ENCODE measurements around the gene KCNE1. TPM values are rescaled to one million over a fixed set of nuclear protein-coding genes. Genes with fewer than 3 reads are reported as not detected.
"Not testable (repeated sequence)": the region's sequence is repeated elsewhere in the genome, so short reads cannot be mapped to it uniquely, and the experiment has no call there.

The KCNE1 gene
- total RNA-seq: 0.69 TPM

DNA sequence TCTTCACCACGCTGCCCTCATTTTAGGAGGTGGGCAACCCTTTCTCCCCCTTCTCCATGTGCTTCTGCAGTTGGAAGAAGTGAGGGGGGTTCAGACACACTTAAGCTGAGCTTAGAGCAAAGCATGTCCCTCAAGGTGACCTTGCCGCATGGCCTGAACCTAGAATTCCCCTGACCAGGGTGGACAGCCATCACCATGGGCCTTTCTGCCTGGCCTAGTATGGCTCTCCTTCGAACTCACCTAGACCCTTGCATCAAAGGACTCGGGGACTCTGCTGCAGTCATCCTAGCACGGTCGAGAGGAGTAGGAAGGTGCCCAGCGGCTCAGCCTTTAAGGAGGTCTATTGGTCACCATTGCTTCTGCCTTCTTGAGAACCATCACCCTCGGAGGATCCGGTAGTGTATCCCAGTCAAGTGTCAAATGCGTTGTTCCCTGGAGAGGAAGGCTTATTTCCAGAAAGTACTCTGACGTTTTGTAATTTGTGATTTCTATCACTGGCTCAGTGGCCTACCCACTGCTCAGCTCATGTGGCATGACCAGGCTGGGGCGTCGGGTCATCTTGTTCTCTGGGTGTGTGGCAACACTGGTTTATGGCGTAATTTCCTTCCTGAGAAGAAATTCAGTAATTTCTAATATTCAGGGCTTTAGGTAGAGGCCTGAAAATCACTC lies at the start of gene KCNE1:
Gene KCNE1 (minus strand): TSS at position 424 of the 669 bp plus-strand sequence. CDS start 62,576 bp downstream, outside the sequence.
- no peak for DNase-seq (ENCODE audit: low spot score)

GRCh38 chr21:34561806-34562205 lies 49.8 kb upstream of the KCNE1 start:
- DNase-seq (ENCODE audit: low spot score): no peak

GRCh38 chr21:34560609-34561008 lies 48.6 kb upstream of the KCNE1 start:
- no peak for DNase-seq (ENCODE audit: low spot score)

- DNase-seq (ENCODE audit: low spot score): no peak
These were observed 48.0 kb upstream of the KCNE1 start for GRCh38 chr21:34560021-34560420.

DNA sequence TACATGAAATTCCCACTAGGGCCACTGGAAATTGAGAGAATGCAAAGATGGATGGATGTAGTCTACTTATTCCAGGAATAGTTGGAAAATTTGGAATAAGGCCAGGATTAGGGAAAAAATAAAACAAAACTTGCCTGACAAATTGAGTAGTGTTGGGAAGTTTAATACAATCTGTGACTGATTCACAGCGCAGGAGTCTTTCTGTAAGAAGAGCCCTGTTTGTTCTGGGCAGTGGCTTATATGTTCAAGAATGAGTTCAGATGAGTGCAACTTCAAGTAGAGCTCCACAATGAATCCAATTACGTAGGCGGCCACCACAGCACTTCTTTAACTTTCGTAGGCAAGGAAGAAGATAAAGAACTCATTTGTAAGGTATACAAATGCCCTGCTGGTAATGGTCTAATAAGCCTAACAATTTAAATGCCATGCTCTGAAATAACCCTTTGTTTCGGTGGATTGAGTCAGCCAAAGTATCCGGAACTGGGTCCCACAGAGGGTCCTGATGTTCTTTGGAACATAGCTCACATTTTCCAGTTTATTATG lies 47.1 kb upstream of the KCNE1 start:
- DNase-seq (ENCODE audit: low spot score): no peak

DNA sequence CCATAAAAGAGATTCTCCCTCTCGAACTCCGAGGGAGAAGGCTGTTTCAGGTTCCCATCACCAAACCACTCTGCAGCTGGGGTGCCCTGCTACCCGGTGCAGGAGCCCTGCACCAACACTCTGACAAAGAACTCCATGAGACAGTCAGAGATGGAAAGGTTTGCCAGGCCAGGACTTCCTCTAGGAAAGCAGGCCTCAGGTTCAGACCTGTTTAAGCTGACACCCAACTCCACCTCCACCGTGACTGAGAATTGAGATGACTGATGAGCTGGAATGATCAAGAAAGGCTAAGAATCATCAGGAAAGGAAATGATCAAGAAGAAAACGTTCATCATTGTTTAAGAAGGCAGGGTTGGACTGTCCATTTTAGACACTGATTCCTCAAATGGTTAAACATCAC lies 46.2 kb upstream of the KCNE1 start:
- no peak for DNase-seq (ENCODE audit: low spot score)

DNA sequence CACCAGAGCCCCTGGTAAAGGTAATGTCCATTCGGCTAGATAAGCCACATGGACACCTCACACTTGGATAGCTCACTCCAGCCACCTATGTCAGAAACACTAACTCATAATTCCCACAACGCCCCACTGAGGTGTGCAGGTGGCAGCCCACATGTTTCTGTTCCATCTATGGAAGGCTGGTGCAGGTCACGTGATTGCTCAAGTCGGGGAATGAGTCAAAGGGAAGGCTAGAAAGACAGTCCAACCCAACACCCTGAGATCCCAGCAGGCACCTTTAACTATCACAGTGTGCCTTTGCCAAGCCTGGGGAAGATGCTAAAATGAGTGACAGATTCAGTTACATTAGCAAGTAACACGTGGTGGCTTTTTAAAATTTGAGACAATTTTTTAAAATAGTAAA lies 45.3 kb upstream of the KCNE1 start:
- no peak for DNase-seq (ENCODE audit: low spot score)

- not testable (repeated sequence) for DNase-seq (ENCODE audit: low spot score)
These were observed 42.7 kb upstream of the KCNE1 start for GRCh38 chr21:34554670-34555069.

- DNase-seq (ENCODE audit: low spot score): no peak
These were observed 42.2 kb upstream of the KCNE1 start for GRCh38 chr21:34554227-34554626.

DNA sequence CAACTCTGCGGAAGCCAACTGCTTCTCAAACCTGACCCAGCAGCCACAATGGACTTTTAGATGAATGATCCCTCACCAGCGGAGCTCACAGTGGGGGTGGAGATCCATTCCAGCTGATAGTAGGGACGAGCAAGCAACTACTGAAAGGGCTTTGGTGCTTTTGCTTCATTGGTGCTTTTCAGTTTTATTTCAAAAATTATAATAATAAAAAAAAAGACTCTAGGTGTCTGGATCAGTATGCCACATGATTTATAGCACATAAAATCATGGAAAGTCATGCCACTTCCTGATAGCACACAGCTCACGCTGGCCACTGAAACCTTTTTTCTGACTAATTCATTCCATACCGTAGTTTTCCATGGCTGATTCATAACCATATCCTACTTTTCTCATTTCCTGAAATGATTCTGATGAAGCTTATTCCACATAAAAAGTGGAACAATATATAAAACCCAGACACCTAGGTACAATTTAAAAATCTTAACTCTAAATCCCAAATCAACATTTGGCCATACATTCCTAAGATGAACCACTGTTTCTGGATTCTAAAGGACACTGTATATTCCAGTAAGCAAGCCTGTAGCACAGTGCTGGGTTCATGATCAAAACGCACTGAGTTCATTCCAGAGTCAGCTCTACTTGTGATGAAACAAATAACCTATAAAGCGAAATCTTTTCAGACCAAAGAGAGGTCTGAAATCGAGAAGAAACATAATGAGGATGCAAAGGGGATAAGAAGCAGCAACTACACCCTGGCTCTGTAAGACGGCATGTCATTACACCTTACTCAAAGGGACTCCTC lies 41.3 kb upstream of the KCNE1 start:
- DNase-seq (ENCODE audit: low spot score): no peak

DNA sequence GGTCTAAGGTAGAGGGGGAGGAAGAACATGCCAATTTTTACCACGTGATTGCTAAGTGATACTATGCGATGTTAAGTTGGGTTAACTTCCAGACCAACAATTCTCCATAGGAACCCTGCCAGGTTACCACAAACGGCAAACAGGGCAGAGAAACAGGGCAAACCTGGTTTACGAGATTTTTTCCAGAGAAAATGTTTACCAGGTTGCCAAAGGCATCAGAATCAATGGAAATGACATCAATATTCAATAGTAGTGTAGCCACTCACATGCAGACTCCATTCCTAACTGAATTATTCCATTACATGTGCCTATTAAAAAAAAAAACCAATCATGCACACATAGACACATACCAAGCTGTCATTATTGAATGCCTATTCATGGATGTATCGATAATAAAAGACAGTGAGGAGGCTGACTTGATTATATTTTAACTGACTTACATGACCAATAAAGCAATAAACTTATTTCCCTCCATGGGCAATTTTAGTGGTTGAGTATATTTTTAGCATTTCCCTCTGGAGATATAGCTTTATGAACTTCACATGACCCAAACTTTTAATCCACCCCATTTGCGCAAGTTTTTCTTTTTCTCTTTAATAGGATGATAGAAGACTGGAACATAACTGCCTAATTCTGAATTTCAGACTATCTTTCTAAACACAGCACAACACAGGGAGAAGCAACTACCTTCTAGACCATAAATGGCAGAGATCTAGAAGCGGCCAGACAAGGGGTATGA lies 40.5 kb upstream of the KCNE1 start:
- no peak for DNase-seq (ENCODE audit: low spot score)

- DNase-seq (ENCODE audit: low spot score): no peak
These were observed 38.3 kb upstream of the KCNE1 start for GRCh38 chr21:34550182-34550799.

- DNase-seq (ENCODE audit: low spot score): no peak
These were observed 36.9 kb upstream of the KCNE1 start for GRCh38 chr21:34548781-34549376.

DNA sequence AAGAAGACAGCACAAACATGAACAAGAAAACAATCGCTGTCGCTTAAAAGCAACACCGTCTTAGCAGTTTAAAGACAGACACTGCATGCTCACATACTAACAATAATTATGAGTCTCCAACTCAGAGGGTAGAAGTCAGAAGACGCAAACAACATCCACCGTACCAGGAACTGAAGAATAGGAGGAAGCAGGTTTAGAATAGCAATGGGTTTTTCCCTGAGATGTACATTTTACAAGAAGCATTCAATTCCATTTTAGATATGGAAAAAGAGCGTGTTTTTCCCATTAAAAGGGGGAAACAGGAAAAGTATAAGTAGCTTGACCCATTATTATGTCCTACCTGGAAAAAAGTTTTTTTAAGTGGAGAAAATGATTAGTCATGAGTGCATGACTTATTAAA lies 34.5 kb upstream of the KCNE1 start:
- no peak for DNase-seq (ENCODE audit: low spot score)

GRCh38 chr21:34545079-34545884 lies 33.3 kb upstream of the KCNE1 start:
- DNase-seq (ENCODE audit: low spot score): no peak

DNA sequence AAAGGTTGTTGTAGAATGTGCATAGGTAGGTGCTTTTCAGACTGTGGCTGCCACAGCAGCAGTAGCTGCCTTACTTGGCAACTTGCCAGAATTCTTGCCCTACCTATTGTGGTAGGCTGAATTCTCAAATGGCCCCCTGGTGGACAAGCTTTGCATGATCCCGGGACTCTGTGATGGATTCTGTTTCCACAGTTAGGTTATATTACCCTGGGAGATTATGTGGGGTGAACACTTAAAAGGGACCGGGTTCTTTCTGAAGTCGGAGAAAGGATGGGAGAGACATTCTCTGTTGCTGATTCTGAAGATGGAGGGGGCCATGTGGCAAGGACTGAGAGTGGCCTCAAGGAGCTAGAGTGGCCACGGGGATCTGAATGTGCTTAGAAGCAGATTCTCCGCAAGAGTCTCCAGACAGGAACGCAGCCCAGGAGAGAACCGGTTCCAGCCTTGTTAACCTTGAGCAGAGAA lies 32.1 kb upstream of the KCNE1 start:
- DNase-seq (ENCODE audit: low spot score): peak; percentile 75

- no peak for DNase-seq (ENCODE audit: low spot score)
These were observed 31.0 kb upstream of the KCNE1 start for GRCh38 chr21:34543017-34543416.

- no peak for DNase-seq (ENCODE audit: low spot score)
These were observed 28.2 kb upstream of the KCNE1 start for GRCh38 chr21:34540206-34540605.

DNA sequence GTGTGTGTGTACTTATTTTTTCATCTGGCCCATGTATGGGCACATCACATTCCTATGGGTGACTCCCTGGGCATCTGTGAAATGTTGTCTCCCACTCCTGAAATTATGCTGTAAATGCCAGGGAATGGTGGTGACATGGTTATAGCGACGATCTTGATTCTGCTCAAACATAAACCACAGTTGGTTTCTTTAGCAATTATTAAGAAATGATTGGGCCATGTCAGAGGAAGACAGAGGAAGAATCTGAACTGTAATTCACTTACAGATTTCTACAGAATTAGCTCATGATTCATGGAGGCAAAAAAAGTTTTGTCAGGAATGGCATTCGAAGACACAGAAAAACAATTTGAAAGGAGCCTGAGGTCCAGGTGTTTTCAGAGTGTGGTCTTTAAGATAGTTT lies 25.8 kb upstream of the KCNE1 start:
- DNase-seq (ENCODE audit: low spot score): no peak

- DNase-seq (ENCODE audit: low spot score): no peak
These were observed 24.8 kb upstream of the KCNE1 start for GRCh38 chr21:34536820-34537219.

GRCh38 chr21:34536311-34536710 lies 24.3 kb upstream of the KCNE1 start:
- DNase-seq (ENCODE audit: low spot score): no peak
